ENCODE measurements around the gene RMI1.
A peak's percentile ranks its signal among the peaks of the same experiment; 100 is the strongest.
"Not testable (repeated sequence)": the region's sequence is repeated elsewhere in the genome, so short reads cannot be mapped to it uniquely, and the experiment has no call there.

RMI1 gene
- 3.7 to 5.7 reads per million in 2 experiments for total RNA-seq

- peak; percentile 100 for DNase-seq (ENCODE audit: low read depth)
Measured at GRCh38 chr9:83980395-83981125, at the start of gene RMI1. Gene RMI1 (plus strand): TSS chr9:83980805. CDS start chr9:84000987, 20,182 bp downstream.

GRCh38 chr9:83930881-83931280 lies 49.7 kb upstream of the RMI1 start:
- DNase-seq (ENCODE audit: low read depth): no peak

- DNase-seq (ENCODE audit: low read depth): no peak
Measured at GRCh38 chr9:83932011-83932410, 48.6 kb upstream of the RMI1 start.

GRCh38 chr9:83932851-83933250 lies 47.8 kb upstream of the RMI1 start:
- DNase-seq (ENCODE audit: low read depth): no peak

- DNase-seq (ENCODE audit: low read depth): no peak
Measured at GRCh38 chr9:83933790-83934189, 46.8 kb upstream of the RMI1 start.

- DNase-seq (ENCODE audit: low read depth): no peak
Measured at GRCh38 chr9:83934569-83935275, 45.9 kb upstream of the RMI1 start.

GRCh38 chr9:83935276-83935935 lies 45.2 kb upstream of the RMI1 start:
- no peak for DNase-seq (ENCODE audit: low read depth)

- DNase-seq (ENCODE audit: low read depth): no peak
Measured at GRCh38 chr9:83936523-83936922, 44.1 kb upstream of the RMI1 start.

- no peak for DNase-seq (ENCODE audit: low read depth)
Measured at GRCh38 chr9:83937861-83938455, 42.6 kb upstream of the RMI1 start.

- no peak for DNase-seq (ENCODE audit: low read depth)
Measured at GRCh38 chr9:83940590-83941303, 39.9 kb upstream of the RMI1 start.

GRCh38 chr9:83948096-83948495 lies 32.5 kb upstream of the RMI1 start:
- not testable (repeated sequence) for DNase-seq (ENCODE audit: low read depth)

GRCh38 chr9:83956086-83956435 lies 24.5 kb upstream of the RMI1 start:
- DNase-seq (ENCODE audit: low read depth): no peak

- peak; percentile 45 for DNase-seq (ENCODE audit: low read depth)
Measured at GRCh38 chr9:83956436-83957247, 24.0 kb upstream of the RMI1 start.

- no peak for DNase-seq (ENCODE audit: low read depth)
Measured at GRCh38 chr9:83957248-83957513, 23.4 kb upstream of the RMI1 start.

- no peak for DNase-seq (ENCODE audit: low read depth)
Measured at GRCh38 chr9:83959061-83959460, 21.5 kb upstream of the RMI1 start.

GRCh38 chr9:83960991-83961390 lies 19.6 kb upstream of the RMI1 start:
- no peak for DNase-seq (ENCODE audit: low read depth)

- DNase-seq (ENCODE audit: low read depth): no peak
Measured at GRCh38 chr9:83962165-83962564, 18.4 kb upstream of the RMI1 start.

GRCh38 chr9:83964973-83965349 lies 15.6 kb upstream of the RMI1 start:
- DNase-seq (ENCODE audit: low read depth): no peak

GRCh38 chr9:83965350-83966208 lies 15.0 kb upstream of the RMI1 start:
- no peak for DNase-seq (ENCODE audit: low read depth)

GRCh38 chr9:83966209-83966582 lies 14.4 kb upstream of the RMI1 start:
- DNase-seq (ENCODE audit: low read depth): no peak

GRCh38 chr9:83967073-83967472 lies 13.5 kb upstream of the RMI1 start:
- no peak for DNase-seq (ENCODE audit: low read depth)
